ENCODE measurements around the gene HIRA. TPM values are rescaled to one million over a fixed set of nuclear protein-coding genes. Genes with fewer than 3 reads are reported as not detected.

HIRA gene
- total and polyA plus RNA-seq, 9 of the 15 experiments (the other 6 are each of a cell fraction or from before 2014, with no cell fraction given) = 0.96 to 132 (median 58.4) TPM

DNA sequence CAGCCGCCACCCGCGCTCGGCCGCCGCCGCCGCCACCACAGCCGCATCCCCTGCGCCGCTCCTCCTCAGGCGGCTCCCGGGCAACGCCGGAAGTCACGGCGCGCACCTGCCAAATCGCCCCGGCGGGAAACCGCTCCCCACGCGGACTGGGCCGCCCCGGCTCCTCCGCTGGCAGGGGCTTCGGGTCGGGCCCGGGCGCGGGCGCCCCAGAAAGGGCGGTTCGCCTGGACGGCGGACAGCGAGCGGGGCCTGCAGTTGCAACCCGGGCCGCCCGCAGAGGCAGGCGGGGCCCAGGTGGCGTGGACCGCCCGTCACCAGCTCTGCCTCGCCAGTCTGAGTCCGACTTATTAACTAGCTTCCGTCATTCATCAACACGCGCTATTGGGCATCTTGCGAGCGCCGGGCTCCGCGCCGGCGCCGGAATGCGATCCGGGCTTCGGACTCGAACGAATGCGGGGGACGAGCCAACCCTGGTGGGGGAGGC, at the start of gene HIRA (continued):
- TF ChIP-seq, protein P1, sequence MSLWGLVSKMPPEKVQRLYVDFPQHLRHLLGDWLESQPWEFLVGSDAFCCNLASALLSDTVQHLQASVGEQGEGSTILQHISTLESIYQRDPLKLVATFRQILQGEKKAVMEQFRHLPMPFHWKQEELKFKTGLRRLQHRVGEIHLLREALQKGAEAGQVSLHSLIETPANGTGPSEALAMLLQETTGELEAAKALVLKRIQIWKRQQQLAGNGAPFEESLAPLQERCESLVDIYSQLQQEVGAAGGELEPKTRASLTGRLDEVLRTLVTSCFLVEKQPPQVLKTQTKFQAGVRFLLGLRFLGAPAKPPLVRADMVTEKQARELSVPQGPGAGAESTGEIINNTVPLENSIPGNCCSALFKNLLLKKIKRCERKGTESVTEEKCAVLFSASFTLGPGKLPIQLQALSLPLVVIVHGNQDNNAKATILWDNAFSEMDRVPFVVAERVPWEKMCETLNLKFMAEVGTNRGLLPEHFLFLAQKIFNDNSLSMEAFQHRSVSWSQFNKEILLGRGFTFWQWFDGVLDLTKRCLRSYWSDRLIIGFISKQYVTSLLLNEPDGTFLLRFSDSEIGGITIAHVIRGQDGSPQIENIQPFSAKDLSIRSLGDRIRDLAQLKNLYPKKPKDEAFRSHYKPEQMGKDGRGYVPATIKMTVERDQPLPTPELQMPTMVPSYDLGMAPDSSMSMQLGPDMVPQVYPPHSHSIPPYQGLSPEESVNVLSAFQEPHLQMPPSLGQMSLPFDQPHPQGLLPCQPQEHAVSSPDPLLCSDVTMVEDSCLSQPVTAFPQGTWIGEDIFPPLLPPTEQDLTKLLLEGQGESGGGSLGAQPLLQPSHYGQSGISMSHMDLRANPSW (CRISPR knock-in tag; IDR thresholded peaks at IDR 0.05) = 0 out of 2 replicates have a peak, but pooled peaks have one; percentile 5
- peak; percentile 79 for TF ChIP-seq SAFB (IDR thresholded peaks at IDR 0.05; ENCODE audit: borderline replicate concordance, low read depth, low read length)

DNA sequence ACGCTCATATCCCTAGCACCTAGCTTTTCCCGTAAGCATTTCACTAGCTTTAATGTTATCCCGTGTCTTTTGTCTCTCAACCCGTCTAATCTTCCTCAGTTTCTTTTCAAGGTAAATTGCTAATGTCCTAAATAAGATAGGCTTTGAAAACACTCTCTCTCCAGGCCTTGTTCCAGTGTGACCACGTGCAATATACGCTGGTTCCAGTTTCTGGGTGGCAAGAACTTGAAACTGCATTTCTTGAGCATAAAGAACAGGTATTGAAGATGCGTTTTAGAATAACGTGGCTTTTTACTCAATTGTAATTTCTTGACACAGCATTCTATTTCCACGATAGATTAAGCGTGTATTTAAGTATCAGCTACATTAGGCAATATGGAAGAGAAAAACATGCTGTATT, 49.3 kb upstream of the HIRA start:
- Histone ChIP-seq H3K27ac (ENCODE audit: extremely low read depth, low read depth, low read length) (peak overlapping the region; percentile 97), H3K36me3 (ENCODE audit: control insufficient read depth, insufficient read depth, low read length) (peaks cover 65% of the 10 kb centered on the region), H3K4me2 (ENCODE audit: insufficient read depth, low read length) (peak overlapping the region; percentile 97), H3K4me3 (peak overlapping the region; percentile 70), H2AFZ (ENCODE audit: low read depth, low read length) (peak overlapping the region; percentile 99; the same call in 1 of the 2 replicates), H3K9me3 (replicated peaks; ENCODE audit: control insufficient read depth, insufficient read depth, low read depth, low read length) (no peaks in the 10 kb centered on the region), H3K4me1 (replicated peaks in 1 of 2; ENCODE audit: control insufficient read depth in 2 of 2, insufficient read depth in 2 of 2, low read length in 2 of 2) (peaks cover 7 to 16% of the 10 kb centered on the region in 2 experiments), H3K27me3 (ENCODE audit: control insufficient read depth in 2 of 2, insufficient read depth in 2 of 2, low read length in 2 of 2) (no peaks in the 10 kb centered on the region), H3K79me2 (ENCODE audit: control insufficient read depth, insufficient read depth, low read length) (peaks cover 69% of the 10 kb centered on the region), H4K20me1 (replicated peaks; ENCODE audit: control insufficient read depth, insufficient read depth, low read length) (peaks cover 18% of the 10 kb centered on the region), H3K9ac (ENCODE audit: insufficient read depth in 1 of 2, low read depth in 2 of 2, low read length in 2 of 2) (peak overlapping the region; percentile 96 to 97), H3K9me1 (ENCODE audit: control insufficient read depth, insufficient read depth, low read length) (no peaks in the 10 kb centered on the region)
- ChIA-PET POLR2A (interaction anchor here (0.6 to 5.4 kb wide), 17 partner anchors 10 to 513 kb away, joined by 3 to 148 read pairs (median 4); partner anchors contain the start of gene ESS2), CTCF (ENCODE audit: low intra/inter-chr PET ratio) (no interaction called here)
- FAIRE-seq = no peak
- no peak for ATAC-seq
- intact Hi-C loops (cut with micrococcal nuclease) = no loop called here
- DNase-seq (ENCODE audit: extremely low read depth in 1 of 4, low spot score in 3 of 4) = peak in 1 of 4 experiments; percentile 59
- in situ Hi-C loops (cut with MboI) = no loop called here
- BruUV-seq (replicated peaks) = no TSS peak
- 5% methylated on average over 10 of the region's 10 CpGs for WGBS (ENCODE audit: insufficient coverage, low coverage, missing lambda C conversion rate)
- no peak for TF ChIP-seq SRSF3 (IDR thresholded peaks at IDR 0.05; ENCODE audit: insufficient read depth, low read length)
- TF ChIP-seq, protein P2, sequence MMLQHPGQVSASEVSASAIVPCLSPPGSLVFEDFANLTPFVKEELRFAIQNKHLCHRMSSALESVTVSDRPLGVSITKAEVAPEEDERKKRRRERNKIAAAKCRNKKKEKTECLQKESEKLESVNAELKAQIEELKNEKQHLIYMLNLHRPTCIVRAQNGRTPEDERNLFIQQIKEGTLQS (IDR thresholded peaks at IDR 0.05) = no peak
- TF ChIP-seq, protein P2 (CRISPR knock-in tag; conservative IDR thresholded peaks at IDR 0.05) = peak; percentile 19; the same call in 1 of the 2 replicates
- TF ChIP-seq KDM2B (CRISPR knock-in tag; IDR thresholded peaks at IDR 0.05) = peak; percentile 35; the same call in 1 of the 2 replicates
- TF ChIP-seq, protein P3, sequence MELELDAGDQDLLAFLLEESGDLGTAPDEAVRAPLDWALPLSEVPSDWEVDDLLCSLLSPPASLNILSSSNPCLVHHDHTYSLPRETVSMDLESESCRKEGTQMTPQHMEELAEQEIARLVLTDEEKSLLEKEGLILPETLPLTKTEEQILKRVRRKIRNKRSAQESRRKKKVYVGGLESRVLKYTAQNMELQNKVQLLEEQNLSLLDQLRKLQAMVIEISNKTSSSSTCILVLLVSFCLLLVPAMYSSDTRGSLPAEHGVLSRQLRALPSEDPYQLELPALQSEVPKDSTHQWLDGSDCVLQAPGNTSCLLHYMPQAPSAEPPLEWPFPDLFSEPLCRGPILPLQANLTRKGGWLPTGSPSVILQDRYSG (tag; conservative IDR thresholded peaks at IDR 0.05; ENCODE audit: low read depth) = no peak
- TF ChIP-seq DIDO1 (tag; IDR thresholded peaks at IDR 0.05; ENCODE audit: low read depth) = peak; percentile 43; the same call in 1 of the 2 replicates
- TF ChIP-seq HNRNPL (IDR thresholded peaks at IDR 0.05; ENCODE audit: low read depth, low read length) = 0 out of 2 replicates have a peak, but pooled peaks have one; percentile 53
- TF ChIP-seq, protein P4, sequence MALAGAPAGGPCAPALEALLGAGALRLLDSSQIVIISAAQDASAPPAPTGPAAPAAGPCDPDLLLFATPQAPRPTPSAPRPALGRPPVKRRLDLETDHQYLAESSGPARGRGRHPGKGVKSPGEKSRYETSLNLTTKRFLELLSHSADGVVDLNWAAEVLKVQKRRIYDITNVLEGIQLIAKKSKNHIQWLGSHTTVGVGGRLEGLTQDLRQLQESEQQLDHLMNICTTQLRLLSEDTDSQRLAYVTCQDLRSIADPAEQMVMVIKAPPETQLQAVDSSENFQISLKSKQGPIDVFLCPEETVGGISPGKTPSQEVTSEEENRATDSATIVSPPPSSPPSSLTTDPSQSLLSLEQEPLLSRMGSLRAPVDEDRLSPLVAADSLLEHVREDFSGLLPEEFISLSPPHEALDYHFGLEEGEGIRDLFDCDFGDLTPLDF (CRISPR knock-in tag; IDR thresholded peaks at IDR 0.05) = peak; percentile 75
- no peak for TF ChIP-seq POLR2AphosphoS5 (IDR thresholded peaks at IDR 0.05; ENCODE audit: control insufficient read depth, insufficient read depth, low read depth, low read length)
- TF ChIP-seq NR1H2 (CRISPR knock-in tag; IDR thresholded peaks at IDR 0.05) = no peak
- TF ChIP-seq TOE1 (IDR thresholded peaks at IDR 0.05; ENCODE audit: borderline replicate concordance) = no peak
- TF ChIP-seq TOE1 (CRISPR knock-in tag; IDR thresholded peaks at IDR 0.05; ENCODE audit: borderline replicate concordance, low read depth) = no peak
